PC-9 (cell line): ENCODE results near the gene CIBAR2. TPM values are rescaled to one million over a fixed set of nuclear protein-coding genes. Genes with fewer than 3 reads are reported as not detected.

Source experiments
- BruUV-seq: library from RNA; stranded (reverse); fragments of 400-500 nt; replicated peaks from 2 replicates; lab custom pipeline; 2021; lab: Mats Ljungman, UMichigan
- CTCF ChIA-PET: fragments of 300-600 bp; sonication (Branson Sonifier 250); formaldehyde crosslinking; loops from one replicate; lab custom pipeline; 2022; ENCODE audit warnings: antibody characterized with exemption; lab: Charles Lee
- POLR2A ChIA-PET: fragments of 300-600 bp; sonication (Branson Sonifier 250); formaldehyde crosslinking; loops from one replicate; lab custom pipeline; 2022; ENCODE audit warnings: antibody characterized with exemption; ENCODE audit not compliant: unreplicated experiment; lab: Charles Lee
- DNase-seq, 2 experiments: peaks; one replicate each; pipeline versions ENCODE4 v3.0.0 to v3.0.0-alpha.2; 2015 to 2022; ENCODE audit warnings: mixed read lengths in 1 of 2
- H2AFZ ChIP-seq: fragments of 200-600 bp; sonication (generic); 2 replicates; pipeline ENCODE4 v1.8.1; 2017; ENCODE audit warnings: antibody characterized with exemption
- H3F3A ChIP-seq: fragments of 200-600 bp; sonication (generic); 2 replicates; pipeline ENCODE4 v1.8.1; 2017; ENCODE audit warnings: antibody characterized with exemption, mild to moderate bottlenecking, low read depth; ENCODE audit not compliant: insufficient read depth
- H3K27ac ChIP-seq: fragments of 200-600 bp; sonication (generic); 2 replicates; pipeline ENCODE4 v1.6.1; 2016; ENCODE audit warnings: mixed run types
- H3K27me3 ChIP-seq: fragments of 200-600 bp; sonication (generic); 2 replicates; pipeline ENCODE4 v1.6.1; 2016; ENCODE audit warnings: low read depth, mixed run types; ENCODE audit not compliant: insufficient read depth
- H3K36me3 ChIP-seq: fragments of 200-600 bp; sonication (generic); 2 replicates; pipeline ENCODE4 v1.6.1; 2016; ENCODE audit warnings: low read depth, mixed run types
- H3K4me1 ChIP-seq: fragments of 200-600 bp; sonication (generic); replicated peaks from 2 replicates; pipeline ENCODE4 v1.6.1; 2016; ENCODE audit warnings: mixed run types; ENCODE audit not compliant: insufficient read depth
- H3K4me2 ChIP-seq: fragments of 200-600 bp; sonication (generic); 2 replicates; pipeline ENCODE4 v1.6.1; 2017; ENCODE audit warnings: mixed run types
- H3K4me3 ChIP-seq: fragments of 200-600 bp; sonication (generic); 2 replicates; pipeline ENCODE4 v1.6.1; 2016; ENCODE audit warnings: mixed run types
- H3K79me2 ChIP-seq: fragments of 200-600 bp; sonication (generic); 2 replicates; pipeline ENCODE4 v1.6.1; 2017; ENCODE audit warnings: low read depth, mixed run types
- H3K9me2 ChIP-seq: fragments of 200-600 bp; sonication (generic); 2 replicates; pipeline ENCODE4 v1.8.1; 2017; ENCODE audit warnings: mild to moderate bottlenecking; ENCODE audit not compliant: insufficient read depth
- H3K9me3 ChIP-seq: fragments of 200-600 bp; sonication (generic); 2 replicates; pipeline ENCODE4 v1.8.1; 2016; ENCODE audit warnings: low read depth; ENCODE audit not compliant: insufficient read depth
- H4K20me1 ChIP-seq: fragments of 200-600 bp; sonication (generic); 2 replicates; pipeline ENCODE4 v1.8.1; 2017; ENCODE audit not compliant: insufficient read depth
- EZH2 ChIP-seq: fragments of 200-600 bp; sonication (generic); IDR thresholded peaks from 2 replicates; pipeline ENCODE4 v1.8.0; 2017; ENCODE audit warnings: antibody characterized with exemption, low read depth
- intact Hi-C: fragments of 100-400 bp; cut with micrococcal nuclease; formaldehyde crosslinking; loops from one replicate; pipeline ENCODE4 v1.10.0; 2022; ENCODE audit not compliant: unreplicated experiment
- total RNA-seq: library from RNA; stranded (reverse); gene quantifications from 2 replicates; pipeline ENCODE4 v1.2.3, GENCODE V29; 2021
- TF ChIP-seq, protein P1 (sequence below): fragments of 200-600 bp; sonication (generic); conservative IDR thresholded peaks from 2 replicates; pipeline ENCODE4 v1.6.1; 2017; ENCODE audit warnings: mixed run types, antibody characterized with exemption, mild to moderate bottlenecking, moderate library complexity

The CIBAR2 gene
- total RNA-seq, 1 experiment from 2014 or later, result not detected

DNA sequence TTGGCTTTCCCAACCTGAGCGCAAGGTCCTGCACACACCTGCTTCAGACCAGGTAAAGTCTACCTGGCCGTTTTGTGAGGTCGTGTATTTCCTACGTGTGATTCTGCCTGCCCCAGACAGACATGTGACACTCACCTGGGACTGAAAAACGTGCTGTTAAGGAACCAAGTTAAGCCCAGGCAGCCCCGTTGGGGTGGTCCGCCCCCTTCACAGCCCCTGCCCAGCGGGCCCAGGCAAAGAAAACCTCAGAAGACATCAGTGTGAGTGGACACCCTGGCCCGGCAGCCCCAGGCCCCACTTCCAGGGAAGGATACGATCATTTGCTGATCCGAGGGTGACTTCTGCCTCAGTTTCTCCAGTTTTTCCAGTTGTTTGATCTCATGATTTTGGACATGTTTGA lies 4.7 kb downstream of the CIBAR2 start:
- CTCF ChIA-PET, result no interaction called here
- H3K27ac ChIP-seq, result no peak overlapping the region
- H3K4me3 ChIP-seq, result no peak overlapping the region
- BruUV-seq, result no TSS peak
- intact Hi-C loops, result no loop called here
- H3K79me2 ChIP-seq, result no peaks in the 10 kb centered on the region
- H3K4me2 ChIP-seq, result no peak overlapping the region
- no peak for DNase-seq
- H2AFZ ChIP-seq, result no peak overlapping the region
- no peaks in the 10 kb centered on the region for H3K9me3 ChIP-seq
- H3K9me2 ChIP-seq, result no peaks in the 10 kb centered on the region
- H3K4me1 ChIP-seq, result no peaks in the 10 kb centered on the region
- H3K27me3 ChIP-seq, result peaks cover 10% of the 10 kb centered on the region; the same call in 1 of the 2 replicates
- H4K20me1 ChIP-seq, result no peaks in the 10 kb centered on the region; the same call in 1 of the 2 replicates
- no peaks in the 10 kb centered on the region for H3F3A ChIP-seq
- TF ChIP-seq EZH2, result no peak
- TF ChIP-seq, protein P1, sequence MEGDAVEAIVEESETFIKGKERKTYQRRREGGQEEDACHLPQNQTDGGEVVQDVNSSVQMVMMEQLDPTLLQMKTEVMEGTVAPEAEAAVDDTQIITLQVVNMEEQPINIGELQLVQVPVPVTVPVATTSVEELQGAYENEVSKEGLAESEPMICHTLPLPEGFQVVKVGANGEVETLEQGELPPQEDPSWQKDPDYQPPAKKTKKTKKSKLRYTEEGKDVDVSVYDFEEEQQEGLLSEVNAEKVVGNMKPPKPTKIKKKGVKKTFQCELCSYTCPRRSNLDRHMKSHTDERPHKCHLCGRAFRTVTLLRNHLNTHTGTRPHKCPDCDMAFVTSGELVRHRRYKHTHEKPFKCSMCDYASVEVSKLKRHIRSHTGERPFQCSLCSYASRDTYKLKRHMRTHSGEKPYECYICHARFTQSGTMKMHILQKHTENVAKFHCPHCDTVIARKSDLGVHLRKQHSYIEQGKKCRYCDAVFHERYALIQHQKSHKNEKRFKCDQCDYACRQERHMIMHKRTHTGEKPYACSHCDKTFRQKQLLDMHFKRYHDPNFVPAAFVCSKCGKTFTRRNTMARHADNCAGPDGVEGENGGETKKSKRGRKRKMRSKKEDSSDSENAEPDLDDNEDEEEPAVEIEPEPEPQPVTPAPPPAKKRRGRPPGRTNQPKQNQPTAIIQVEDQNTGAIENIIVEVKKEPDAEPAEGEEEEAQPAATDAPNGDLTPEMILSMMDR, result no peak
- no peaks in the 10 kb centered on the region for H3K36me3 ChIP-seq
- POLR2A ChIA-PET, result no interaction called here

DNA sequence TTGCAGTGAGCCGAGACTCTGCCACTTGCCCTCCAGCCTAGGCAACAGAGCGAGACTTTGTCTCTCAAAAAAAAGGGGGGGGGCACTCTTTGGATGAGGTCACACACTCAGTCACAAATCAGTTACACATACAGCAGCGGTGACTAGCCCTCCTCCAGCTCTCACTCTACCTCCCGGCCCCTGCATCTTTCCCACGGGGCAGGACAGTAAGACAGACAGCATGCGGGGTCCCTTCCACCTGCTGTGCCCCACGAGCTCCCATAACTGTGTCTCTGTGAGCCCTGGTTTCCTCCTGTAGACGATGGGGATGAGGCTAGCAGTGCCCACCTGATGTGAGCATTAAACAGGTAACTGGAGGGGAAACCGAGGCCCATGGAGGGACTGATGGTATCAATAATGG lies 5.2 kb downstream of the CIBAR2 start:
- no TSS peak for BruUV-seq
- intact Hi-C loops, result no loop called here
- no peak overlapping the region for H3K4me3 ChIP-seq
- H3K9me2 ChIP-seq, result no peaks in the 10 kb centered on the region
- DNase-seq, result no peak
- CTCF ChIA-PET, result interaction anchor here (0.7 kb wide), 1 partner anchor 443 kb away, joined by 6 read pairs; no protein-coding TSS in a partner anchor
- H2AFZ ChIP-seq, result no peak overlapping the region
- H3K79me2 ChIP-seq, result no peaks in the 10 kb centered on the region
- H3K36me3 ChIP-seq, result no peaks in the 10 kb centered on the region
- H3K4me2 ChIP-seq, result no peak overlapping the region
- TF ChIP-seq, protein P1, result no peak
- TF ChIP-seq EZH2, result no peak
- no peaks in the 10 kb centered on the region for H3K9me3 ChIP-seq
- POLR2A ChIA-PET, result no interaction called here
- H4K20me1 ChIP-seq, result no peaks in the 10 kb centered on the region; the same call in 1 of the 2 replicates
- no peaks in the 10 kb centered on the region for H3K4me1 ChIP-seq
- H3K27me3 ChIP-seq, result peaks cover 10% of the 10 kb centered on the region; the same call in 1 of the 2 replicates
- no peaks in the 10 kb centered on the region for H3F3A ChIP-seq
- no peak overlapping the region for H3K27ac ChIP-seq

DNA sequence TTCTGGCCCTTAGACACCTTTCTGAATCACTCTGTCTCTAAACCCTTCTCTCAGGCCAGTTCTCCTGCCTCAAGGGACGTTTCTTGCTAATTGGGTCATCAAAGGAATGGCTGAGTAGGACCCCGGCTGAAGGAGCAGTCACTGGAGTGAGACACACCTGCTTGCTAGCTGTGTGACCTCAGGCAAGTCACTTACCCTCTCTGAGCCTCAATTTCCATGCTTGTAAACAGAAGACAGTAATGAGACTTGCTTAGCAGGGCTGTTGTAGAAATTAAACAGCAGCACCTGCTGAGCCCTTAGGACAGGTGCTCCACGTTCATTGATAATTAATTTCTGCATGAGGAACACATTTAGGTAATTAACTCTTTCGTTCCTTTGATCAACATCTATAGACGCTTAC lies 6.8 kb downstream of the CIBAR2 start:
- no peak for DNase-seq
- no peak overlapping the region for H2AFZ ChIP-seq
- H3K79me2 ChIP-seq, result no peaks in the 10 kb centered on the region
- no peak overlapping the region for H3K4me3 ChIP-seq
- H3K4me1 ChIP-seq, result no peaks in the 10 kb centered on the region
- H3K27ac ChIP-seq, result no peak overlapping the region
- H3K27me3 ChIP-seq, result peaks cover 10% of the 10 kb centered on the region; the same call in 1 of the 2 replicates
- intact Hi-C loops, result no loop called here
- no peaks in the 10 kb centered on the region for H3K9me2 ChIP-seq
- no peaks in the 10 kb centered on the region; the same call in 1 of the 2 replicates for H4K20me1 ChIP-seq
- no peak overlapping the region for H3K4me2 ChIP-seq
- ChIA-PET CTCF (interaction anchor here (0.6 to 0.7 kb wide), 2 partner anchors 37 to 143 kb away, joined by 3 read pairs; no protein-coding TSS in a partner anchor), POLR2A (no interaction called here)
- no TSS peak for BruUV-seq
- no peaks in the 10 kb centered on the region for H3K36me3 ChIP-seq
- H3F3A ChIP-seq, result no peaks in the 10 kb centered on the region
- no peaks in the 10 kb centered on the region for H3K9me3 ChIP-seq
- TF ChIP-seq EZH2, result no peak
- TF ChIP-seq, protein P1, result no peak
